OCI-LY3 (cell line): ENCODE data around the gene ARHGEF35.

Experiments
- EZH2phosphoT487 ChIP-seq: fragments of 200-600 bp; shearing (Covaris generic); IDR thresholded peaks from 2 replicates; pipeline ENCODE4 v1.6.1; 2018; ENCODE audit warnings: antibody characterized with exemption, mixed run types, low read depth
- TF ChIP-seq, protein P1 (sequence below): fragments of 200-600, 300-600 bp; sonication (generic); IDR thresholded peaks from 2 replicates; pipeline ENCODE4 v1.5.1; 2014; ENCODE audit warnings: antibody characterized with exemption, low read length, low read depth

DNA sequence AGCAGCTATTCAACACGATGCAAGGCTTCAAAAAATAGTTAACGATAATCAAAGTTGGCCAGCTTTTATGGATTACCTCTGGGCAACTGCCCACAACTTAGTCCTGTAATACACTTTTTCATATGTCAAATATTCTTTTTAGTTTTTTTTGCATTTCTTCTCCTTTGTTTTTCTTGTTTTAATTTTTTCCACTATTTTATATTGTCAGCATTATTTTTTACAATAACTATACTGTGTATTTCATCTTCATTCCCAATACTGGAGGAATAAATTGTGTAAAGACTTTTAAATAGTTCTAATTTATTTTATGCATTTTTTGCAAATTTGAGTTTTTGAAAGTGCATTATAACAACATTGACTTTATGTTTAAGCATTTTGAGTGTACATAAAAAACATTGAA is 30.8 kb downstream of the ARHGEF35 start:
- TF ChIP-seq, protein P1, sequence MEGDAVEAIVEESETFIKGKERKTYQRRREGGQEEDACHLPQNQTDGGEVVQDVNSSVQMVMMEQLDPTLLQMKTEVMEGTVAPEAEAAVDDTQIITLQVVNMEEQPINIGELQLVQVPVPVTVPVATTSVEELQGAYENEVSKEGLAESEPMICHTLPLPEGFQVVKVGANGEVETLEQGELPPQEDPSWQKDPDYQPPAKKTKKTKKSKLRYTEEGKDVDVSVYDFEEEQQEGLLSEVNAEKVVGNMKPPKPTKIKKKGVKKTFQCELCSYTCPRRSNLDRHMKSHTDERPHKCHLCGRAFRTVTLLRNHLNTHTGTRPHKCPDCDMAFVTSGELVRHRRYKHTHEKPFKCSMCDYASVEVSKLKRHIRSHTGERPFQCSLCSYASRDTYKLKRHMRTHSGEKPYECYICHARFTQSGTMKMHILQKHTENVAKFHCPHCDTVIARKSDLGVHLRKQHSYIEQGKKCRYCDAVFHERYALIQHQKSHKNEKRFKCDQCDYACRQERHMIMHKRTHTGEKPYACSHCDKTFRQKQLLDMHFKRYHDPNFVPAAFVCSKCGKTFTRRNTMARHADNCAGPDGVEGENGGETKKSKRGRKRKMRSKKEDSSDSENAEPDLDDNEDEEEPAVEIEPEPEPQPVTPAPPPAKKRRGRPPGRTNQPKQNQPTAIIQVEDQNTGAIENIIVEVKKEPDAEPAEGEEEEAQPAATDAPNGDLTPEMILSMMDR, result no peak
- TF ChIP-seq EZH2phosphoT487, result no peak
